Left hindlimb (tissue), 1 donor: ENCODE measurements around the gene APOBR.
"Not testable (repeated sequence)": the region's sequence is repeated elsewhere in the genome, so short reads cannot be mapped to it uniquely, and the experiment has no call there.

Experiments
- DNase-seq: peaks from one replicate; pipeline ENCODE4 v3.0.0-alpha.2; 2018

Gene APOBR

DNA sequence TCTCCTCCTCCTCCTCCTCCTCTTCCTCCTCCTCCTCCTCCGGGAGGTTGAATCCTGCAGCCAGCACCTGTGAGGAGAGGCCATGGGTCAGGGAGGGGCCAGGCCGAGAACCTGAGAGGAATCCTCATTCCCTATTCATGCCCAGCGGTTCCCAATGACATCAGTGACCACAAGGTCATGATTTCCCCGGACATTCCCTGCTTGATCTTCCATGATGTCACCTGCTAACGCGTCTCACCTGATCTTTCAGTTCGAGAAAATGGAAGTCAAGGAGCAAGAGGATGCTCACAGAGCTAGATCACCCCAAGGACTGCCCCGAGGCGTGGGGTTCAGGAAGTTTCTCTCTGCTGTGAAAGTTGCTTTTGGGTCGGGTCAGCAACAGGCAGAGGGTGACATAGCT lies 5.4 kb downstream of the APOBR start:
- no peak for DNase-seq

DNA sequence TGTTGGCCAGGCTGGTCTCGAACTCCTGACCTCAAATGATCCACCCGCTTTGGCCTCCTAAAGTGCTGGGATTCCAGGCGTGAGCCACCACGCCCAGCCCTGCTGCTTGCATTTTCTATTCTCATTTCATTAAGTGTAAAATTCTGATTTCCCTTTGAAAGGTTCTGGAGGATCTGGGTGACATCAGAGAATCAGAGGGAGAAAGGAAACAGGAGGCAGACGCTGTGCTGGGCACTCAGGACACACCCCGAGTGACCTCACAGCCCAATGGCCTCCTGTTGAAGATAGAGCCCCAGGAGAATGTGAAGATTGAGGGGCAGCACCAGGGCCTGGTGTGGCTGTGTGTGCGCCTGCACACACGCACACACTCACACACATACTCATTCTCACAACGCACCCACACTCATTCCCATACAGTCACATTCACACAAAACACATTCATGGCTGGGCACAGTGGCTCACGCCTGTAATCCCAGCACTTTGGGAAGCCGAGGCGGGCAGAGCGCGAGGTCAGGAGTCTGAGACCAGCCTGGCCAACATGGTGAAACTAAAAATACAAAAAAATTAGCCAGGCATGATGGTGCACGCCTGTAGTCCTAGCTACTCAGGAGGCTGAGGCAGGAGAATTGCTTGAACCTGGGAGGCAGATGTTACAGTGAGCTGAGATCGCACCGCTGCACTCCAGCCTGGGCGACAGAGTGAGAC lies 6.2 kb downstream of the APOBR start:
- not testable (repeated sequence) for DNase-seq

DNA sequence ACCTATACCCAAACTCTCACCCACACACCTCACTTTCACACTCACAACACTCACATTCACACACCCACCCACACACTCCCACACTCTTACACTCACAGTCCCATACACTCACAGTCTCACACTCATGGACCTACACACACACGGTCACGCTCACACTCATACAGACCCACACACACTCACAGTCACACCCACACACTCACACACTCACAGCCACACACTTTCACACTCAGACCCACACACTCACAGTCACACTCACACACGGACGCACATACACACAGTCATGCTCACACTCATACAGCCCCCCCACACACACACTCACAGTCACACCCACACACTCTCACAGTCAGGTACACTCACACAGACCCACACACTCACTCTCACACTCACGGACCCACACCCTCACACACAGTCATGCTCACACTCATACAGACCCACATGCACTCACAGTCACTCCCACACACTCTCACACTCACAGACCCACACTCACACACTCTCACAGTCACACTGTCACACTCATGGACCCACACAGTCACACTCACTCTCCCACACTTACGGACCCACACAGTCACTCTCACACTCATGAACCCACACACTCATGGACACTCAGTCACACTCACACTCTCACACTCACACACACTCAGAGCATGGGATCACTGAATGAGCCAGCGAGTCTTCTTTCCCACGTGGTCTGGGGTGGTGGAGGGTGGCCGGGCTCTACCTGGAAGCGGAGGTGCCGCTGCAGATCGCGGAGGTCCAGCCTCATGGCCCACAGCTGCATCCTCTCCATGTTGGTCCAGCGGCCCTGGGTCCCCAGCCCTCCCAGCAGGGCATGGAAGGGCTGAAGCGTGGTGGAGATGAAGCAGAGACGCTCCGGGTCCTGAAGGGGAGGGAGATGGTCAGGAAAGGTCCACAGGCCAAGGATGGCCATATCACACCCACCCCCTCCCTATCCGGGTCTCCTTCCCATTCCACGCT lies 7.1 kb downstream of the APOBR start:
- DNase-seq, result no peak

DNA sequence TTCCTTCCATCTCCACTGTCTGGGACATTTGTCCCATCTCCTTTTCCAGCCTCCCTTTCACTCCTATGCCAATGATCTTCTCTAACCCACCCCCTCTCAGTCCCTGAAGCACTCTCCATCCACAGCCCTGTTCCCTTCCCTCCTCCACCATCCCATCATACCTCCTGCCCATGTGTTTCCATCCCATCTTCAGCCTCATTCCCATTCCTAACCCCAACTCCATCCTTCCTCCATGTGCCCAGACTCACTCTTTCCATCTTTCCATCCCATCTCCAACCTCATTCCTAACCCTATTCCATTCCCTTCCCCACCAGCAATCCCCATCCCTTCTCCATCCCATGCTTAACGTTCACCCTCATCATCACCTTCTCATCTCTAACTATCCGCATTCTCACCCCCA lies 7.8 kb downstream of the APOBR start:
- DNase-seq, result no peak

DNA sequence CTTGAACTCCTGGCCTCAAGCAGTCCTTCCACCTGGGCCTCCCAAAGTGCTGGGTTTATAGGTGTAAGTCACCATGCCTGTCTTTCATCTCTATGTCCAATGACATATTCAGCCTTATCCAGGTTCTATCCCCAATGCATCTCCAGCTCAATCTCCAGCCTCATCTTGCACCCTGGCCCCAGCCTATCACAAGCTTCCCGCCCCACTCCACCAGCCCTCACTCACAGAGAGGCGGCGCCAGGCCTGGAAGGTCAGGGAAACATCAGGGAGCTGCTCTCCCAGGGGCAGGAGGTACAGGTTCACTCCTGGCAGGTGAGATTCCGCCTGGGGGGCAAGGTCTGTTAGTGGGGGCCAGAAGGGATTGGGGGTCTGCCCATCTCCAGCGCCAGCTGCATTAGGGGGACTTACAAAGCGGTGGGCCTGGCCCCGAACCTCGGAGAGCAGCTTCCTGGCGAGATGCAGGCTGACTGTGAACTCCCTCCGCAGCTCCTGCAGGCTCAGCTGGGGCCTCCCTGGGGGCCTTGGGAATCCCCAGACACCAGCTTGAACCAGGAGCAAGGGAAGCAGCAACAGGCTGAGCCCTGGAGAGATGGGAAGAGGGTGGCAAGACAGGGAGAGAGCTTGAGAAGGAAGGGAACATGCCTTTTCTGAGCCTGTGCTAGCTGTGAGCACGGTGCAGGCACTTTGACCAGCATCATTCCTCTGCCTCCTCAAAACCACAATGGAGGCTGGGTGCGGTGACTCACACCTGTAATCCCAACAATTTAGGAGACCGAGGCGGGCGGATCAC lies 9.2 kb downstream of the APOBR start:
- DNase-seq, result no peak

DNA sequence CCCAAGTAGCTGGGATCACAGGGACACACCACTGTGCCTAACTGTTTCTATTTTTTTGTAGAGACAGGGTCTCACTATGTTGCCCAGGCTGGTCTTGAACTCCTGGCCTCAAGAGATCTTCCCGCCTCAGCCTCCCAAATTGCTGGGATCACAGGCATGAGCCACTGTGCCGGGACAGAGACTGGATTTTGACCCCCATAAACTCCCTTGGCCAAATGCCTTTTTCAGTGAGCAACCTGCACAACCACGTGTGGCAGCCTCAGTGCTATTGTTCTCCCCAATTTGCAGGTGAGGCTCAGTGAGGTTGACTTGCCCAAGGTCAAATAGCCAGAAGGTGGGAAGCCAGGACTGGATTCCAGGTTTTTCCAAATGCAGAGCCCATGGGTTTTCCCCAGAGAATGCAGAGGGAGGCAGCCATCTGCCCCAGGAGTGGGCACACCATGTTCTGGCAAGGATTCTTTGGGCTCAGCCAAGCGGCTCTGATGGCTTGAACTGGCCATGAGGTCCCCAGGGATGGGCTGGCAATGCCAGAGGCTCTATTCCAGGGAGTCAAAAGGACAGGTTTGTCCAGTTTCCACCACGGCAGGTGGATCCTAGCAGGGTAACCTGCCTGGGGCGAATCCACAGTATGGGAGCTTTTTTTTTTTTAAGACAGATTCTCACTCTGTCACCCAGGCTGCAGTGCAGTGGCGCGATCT lies 10.4 kb downstream of the APOBR start:
- DNase-seq, result no peak

DNA sequence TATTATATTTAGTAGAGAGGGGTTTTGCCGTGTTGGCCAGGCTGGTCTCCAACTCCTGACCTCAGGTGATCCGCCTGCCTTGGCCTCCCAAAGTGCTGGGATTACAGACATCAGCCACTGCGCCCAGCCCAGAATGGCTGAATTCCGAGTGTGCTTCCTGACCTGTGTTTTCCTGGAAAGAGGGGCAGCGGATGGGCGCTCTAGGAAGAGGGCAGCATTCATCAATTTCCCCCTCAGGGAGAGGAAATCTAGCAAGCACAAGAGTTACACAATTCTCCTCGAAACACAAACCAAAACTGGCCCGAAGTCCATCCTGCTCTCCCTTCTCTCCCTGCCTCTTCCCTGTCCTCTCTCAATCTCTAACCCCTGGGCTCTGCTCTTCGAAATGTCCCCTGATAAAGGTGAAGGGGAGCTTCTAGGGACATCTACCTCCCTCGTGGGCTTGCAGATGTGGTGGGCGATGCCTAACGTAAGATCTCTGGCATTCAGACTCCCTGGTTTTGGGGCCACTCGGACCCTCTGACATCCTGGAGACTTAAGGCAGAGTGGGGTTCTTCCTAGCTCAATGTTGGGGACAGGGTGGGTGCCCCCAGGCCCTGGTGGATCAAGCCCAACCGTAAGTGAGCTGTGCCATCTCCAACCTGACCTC lies 11.2 kb downstream of the APOBR start:
- DNase-seq, result no peak

DNA sequence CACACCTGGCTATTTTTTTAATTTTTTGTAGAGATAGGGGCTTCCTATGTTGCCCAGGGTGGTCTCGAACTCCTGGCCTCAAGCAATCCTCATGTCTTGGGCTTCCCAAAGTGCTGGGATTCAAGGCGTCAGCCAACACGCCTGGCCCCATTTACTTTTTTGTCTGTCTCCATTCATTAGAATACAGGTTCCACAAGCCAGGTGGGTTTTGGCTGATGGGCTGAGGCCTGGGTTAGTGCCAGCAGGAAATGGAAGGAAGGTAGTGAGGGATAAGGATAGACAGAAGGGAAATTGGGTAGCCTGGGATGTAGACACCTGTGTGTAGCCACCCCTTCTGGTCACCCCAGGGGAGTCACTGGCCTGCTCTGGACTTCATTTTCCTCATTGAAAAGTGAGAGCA lies 16.6 kb downstream of the APOBR start:
- no peak for DNase-seq

DNA sequence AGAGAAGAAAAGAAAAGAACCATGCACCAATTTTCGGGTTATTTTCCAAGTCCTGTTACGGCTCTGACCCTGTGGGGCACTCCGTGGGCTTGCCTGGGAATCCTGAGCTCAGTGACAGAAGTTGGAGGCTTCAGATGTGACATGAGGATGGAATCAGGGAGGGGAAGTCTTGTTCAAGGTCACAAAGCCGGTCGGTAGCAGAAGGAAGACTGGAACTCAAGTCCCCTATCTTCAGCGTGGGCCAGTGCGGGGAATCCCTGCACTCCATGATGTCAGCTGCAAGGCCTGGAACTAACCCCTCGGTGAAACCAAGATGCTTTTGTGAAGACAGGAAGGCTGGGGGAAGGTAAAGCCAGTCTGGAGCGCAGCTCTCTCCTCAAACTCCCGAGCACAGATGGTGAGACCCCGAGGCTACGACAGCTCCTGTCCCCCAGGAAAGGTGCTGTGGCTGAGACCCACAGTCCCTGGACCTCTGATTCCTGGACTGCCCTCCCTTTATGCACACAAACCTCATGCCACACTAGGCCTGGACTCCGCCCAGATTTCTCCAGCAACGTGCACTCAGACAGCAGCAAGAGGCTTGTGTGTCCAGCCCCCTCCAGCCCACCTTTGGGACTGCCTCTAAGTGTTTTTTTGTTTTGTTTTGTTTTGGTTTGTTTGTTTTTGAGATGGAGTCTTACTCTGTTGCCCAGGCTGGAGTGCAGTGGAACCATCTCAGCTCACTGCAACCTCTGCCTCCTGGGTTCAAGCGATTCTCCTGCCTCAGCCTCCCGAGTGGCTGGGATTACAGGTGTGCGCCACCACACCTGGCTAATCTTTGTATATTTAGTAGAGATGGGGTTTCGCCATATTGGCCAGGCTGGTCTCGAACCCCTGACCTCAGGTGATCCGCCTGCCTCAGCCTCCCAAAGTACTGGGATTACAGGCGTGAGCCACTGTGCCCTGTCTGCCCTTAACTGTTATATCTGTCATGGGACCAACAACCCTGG lies 17.7 kb downstream of the APOBR start:
- DNase-seq, result no peak

DNA sequence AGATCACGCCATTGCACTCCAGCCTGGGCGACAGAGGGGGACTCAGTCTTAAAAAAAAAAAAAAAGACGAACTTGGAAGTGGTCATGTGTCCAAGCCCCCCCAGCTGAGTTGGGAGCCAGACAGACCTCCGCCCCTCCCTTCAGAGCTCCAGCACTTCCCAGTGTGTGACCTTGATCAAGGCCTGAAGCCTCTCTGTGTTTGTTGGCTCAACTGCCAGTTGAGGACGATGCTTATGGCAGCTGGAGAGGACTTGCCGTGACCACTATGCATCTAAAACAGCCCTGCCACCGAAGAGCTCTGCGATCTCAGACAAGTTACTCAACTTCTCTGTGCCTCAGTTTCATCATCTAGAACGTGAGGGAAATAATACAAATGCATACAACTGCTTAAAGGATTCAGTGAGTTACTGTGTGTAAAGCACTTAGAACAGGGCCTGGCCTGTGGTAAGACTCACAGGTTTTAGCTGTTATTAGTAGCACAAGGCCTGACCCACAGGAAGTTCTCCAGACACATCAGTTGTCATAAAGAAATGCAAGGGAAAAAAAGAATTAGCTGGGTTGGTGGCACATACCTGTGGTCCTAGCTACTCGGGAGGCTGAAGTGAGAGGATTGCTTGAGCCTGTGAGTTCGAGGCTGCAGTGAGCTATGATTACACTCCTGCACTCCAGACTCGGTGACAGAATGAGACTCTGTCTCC lies 19.2 kb downstream of the APOBR start:
- no peak for DNase-seq

DNA sequence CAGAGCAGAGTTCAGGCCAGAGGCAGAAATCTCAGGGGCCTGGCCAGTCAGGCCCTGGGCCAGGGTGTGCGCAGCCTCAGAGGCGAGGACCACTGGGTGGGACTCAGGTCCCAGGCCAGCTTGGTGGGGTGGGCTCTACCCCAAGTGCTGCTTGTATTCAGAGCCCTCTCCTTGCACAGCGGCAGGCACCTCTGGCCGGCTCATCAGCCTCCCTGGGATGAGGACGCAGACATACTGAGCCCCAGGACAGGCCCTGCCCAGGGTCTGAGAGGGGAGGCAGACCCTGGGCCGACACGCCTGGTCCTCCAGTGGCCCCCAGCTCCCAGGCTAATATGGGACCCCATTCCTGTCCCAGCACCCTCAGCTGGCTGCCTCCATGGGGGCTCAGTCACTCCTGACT lies 19.8 kb downstream of the APOBR start:
- no peak for DNase-seq

DNA sequence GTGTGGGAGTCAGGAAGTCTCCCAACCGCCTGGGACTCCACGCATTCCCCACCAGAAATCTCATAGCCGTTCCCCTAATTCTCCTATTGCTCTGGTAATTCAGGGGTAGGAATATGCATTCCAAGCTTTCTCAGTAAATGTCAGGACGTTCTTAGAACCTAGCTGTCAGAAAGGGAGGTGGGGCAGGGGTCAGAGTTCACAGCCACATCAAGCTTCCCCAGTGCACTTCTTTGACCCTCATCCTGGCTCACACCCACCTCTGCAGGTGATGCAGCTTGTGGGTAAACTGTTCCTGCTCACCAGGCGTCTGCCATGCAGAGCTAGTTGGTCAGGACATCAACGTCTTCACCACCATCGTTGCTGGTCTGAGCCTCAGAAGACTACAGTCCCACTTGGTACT lies 26.2 kb downstream of the APOBR start:
- no peak for DNase-seq

DNA sequence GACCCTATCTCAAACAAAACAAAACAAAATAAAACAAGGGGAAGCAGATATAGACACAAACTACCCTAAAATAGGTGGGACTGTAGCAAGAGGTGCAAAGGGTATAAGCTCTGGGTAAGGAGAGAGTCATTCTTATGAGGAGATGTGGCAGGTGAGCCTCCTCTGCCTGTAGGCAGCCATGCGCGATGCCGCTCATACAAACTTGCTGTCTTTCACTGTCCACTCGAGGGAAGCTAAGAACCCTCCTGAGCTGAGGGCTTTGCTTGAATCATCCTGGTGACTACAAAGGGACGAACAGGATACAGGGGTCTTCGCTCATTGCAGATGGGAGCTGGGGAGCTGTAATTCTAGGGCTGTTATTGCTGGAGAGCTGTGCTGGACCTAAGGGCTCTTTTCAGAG lies 27.0 kb downstream of the APOBR start:
- no peak for DNase-seq

DNA sequence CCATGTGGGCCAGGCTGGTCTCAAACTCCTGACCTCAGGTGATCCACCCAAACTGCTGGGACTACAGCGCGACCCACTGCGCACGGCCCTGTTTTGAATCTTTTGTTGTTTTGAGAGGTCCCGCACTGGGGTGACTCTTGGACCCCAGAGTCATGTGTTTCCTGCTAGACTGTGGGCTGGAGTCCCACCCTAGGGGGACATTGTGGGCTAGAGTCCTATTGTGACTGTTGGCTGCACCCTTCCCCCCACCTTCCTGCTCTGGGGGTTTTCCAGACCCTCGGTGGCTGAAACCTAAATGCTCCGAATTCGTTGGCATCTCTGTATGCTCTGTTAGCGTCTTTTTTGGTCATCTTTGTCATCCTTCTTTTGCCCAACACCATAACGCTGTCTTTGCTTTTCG lies 28.3 kb downstream of the APOBR start:
- DNase-seq, result no peak

DNA sequence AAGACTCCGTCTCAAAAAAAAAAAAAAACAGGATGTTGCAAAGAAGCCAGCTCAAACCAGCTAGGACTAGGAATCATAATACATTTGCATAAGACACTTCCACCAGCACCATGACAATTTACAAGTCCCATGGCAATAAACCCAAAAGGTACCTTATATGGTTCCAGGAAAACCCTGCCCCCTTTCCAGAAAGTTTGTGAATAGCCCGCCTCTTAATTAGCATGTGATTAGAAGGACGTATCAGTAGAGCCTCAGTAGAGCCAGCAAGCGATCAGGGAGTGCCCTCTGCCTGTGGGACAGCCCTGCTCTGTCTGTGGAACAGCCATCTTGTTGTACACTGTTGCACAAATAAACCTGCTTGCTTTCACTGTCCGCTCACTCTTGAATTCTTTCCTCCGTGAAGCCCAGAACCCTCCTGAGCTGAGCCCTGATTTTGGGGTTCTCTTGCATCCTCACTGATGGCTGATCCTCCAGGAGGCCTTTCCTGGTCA lies 30.3 kb downstream of the APOBR start:
- DNase-seq, result no peak

DNA sequence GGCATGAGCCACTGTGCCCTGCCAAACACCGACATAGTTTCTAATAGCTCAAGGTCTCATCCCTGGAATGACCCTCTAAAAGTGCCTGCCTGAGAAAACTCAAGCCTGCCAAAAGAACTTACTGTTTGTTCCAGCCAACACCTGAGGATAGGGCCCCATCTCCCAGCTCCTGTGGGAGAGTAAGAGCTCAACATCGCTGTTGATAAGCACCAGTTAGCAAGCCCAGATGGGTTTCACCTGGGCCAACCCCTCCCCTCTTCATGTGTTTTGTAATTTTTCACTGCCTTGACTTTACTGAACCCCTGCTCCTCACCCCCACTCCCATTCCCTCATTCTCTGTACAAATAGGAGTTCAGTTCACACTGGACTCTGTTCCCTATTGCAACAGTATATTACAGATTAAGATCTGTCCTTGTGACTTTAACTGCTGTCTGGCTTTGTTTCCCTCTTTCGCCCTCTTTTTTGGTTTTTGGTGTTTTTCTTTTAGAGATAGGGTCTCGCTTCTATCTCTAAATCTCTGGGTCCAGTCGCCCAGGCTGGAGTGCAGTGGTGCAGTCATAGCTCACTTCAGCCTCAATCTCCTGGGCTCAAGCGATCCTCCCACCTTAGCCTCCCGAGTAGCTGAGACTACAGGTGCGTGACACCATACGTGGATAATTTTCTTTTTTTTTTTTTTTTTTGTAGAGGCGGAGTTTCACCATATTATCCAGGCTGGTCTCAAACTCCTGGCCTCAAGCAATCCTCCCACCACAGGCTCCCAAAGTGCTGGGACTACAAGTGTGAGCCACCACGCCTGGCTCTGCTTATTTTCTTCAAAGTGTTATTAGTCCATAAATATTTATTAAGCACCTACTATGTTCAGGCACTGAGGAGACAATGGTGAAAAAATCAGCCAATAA lies 32.0 kb downstream of the APOBR start:
- no peak for DNase-seq

DNA sequence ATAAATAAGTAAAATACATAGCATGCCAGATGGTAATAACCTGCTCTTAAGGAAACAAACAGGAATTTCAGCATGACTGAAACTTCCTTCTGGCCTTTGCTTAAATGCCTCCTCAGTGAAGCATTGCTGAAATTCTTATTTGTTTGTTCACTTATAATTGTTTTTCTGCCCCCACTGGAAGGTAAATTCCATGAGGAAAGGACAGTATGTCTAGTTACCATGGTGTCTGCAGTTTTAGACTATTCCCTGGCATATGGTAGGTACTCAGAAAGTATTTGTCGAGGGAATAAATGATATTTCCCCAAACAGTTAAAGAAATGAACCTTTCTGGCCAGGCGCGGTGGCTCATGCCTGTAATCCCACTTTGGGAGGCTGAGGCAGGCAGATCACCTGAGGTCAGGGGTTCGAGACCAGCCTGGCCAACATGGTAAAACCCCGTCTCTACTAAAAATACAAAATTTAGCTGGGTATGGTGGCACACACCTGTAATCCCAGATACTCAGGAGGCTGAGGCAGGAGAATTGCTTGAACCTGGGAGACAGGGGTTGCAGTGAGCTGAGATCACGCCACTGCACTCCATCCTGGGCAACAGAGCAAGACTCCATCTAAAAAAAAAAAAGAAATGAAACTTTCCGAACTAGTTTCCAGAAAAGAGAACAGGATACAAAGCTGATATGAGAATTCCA lies 32.8 kb downstream of the APOBR start:
- not testable (repeated sequence) for DNase-seq

DNA sequence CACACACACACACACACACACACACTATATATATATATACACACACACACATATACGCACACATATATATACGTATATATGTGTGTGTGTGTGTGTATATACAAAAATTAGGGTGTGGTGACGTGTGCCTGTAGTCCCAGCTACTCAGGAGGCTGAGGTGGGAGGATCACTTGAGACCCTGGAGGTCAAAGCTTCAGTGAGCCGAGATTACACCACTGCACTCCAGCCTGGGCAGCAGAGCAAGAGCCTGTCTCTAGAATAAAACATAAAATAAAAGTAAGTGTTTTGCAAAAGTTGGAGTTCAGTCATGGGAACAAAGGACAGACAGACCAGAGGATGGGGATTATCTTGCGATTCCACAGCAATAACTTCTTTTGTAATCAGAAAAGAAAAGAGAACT lies 33.5 kb downstream of the APOBR start:
- DNase-seq, result no peak
